ENCODE measurements around the gene COL6A2.
"Not testable (repeated sequence)": the region's sequence is repeated elsewhere in the genome, so short reads cannot be mapped to it uniquely, and the experiment has no call there.

Gene COL6A2

GRCh38 chr21:46061063-46061462 is 36.8 kb upstream of the COL6A2 start:
- no peak for DNase-seq

- no peak for DNase-seq
Observed at GRCh38 chr21:46061518-46061917, 36.4 kb upstream of the COL6A2 start.

GRCh38 chr21:46061950-46062349 is 36.0 kb upstream of the COL6A2 start:
- DNase-seq: no peak

- DNase-seq: no peak
Observed at GRCh38 chr21:46062471-46063211, 35.3 kb upstream of the COL6A2 start.

- no peak for DNase-seq
Observed at GRCh38 chr21:46063227-46063626, 34.7 kb upstream of the COL6A2 start.

- no peak for DNase-seq
Observed at GRCh38 chr21:46063734-46064680, 33.9 kb upstream of the COL6A2 start.

- no peak for DNase-seq
Observed at GRCh38 chr21:46064870-46065214, 33.1 kb upstream of the COL6A2 start.

- no peak for DNase-seq
Observed at GRCh38 chr21:46065215-46065913, 32.5 kb upstream of the COL6A2 start.

GRCh38 chr21:46065914-46066551 is 31.9 kb upstream of the COL6A2 start:
- no peak for DNase-seq

GRCh38 chr21:46066591-46067331 is 31.2 kb upstream of the COL6A2 start:
- no peak for DNase-seq

GRCh38 chr21:46067505-46068201 is 30.3 kb upstream of the COL6A2 start:
- no peak for DNase-seq

GRCh38 chr21:46068516-46069079 is 29.3 kb upstream of the COL6A2 start:
- DNase-seq: no peak

- DNase-seq: no peak
Observed at GRCh38 chr21:46069166-46069565, 28.7 kb upstream of the COL6A2 start.

- no peak for DNase-seq
Observed at GRCh38 chr21:46069719-46070279, 28.1 kb upstream of the COL6A2 start.

- no peak for DNase-seq
Observed at GRCh38 chr21:46071082-46071481, 26.8 kb upstream of the COL6A2 start.

- not testable (repeated sequence) for DNase-seq
Observed at GRCh38 chr21:46076724-46077123, 21.2 kb upstream of the COL6A2 start.

- no peak for DNase-seq
Observed at GRCh38 chr21:46077674-46078101, 20.2 kb upstream of the COL6A2 start.

GRCh38 chr21:46078322-46078977 is 19.5 kb upstream of the COL6A2 start:
- DNase-seq: no peak

- no peak for DNase-seq
Observed at GRCh38 chr21:46078978-46079351, 18.9 kb upstream of the COL6A2 start.

Data from NCI-H2107 (cell line).